Type B pancreatic cell (in vitro differentiated cells): ENCODE results near the gene CYFIP2. TPM values are rescaled to one million over a fixed set of nuclear protein-coding genes. Genes with fewer than 3 reads are reported as not detected.

Experiments
- DNase-seq: peaks from one replicate; pipeline ENCODE4 v3.0.0; 2021; ENCODE audit warnings: mixed read lengths; ENCODE audit not compliant: unreplicated experiment; ENCODE audit errors: extremely low spot score
- H3K27ac Mint-ChIP-seq: 2 replicates; pipeline ENCODE4 v1.8.0; 2021; ENCODE audit warnings: mild to moderate bottlenecking, mixed read lengths
- H3K27me3 Mint-ChIP-seq: 2 replicates; pipeline ENCODE4 v1.8.0; 2021; ENCODE audit warnings: mixed read lengths
- H3K36me3 Mint-ChIP-seq: 2 replicates; pipeline ENCODE4 v1.8.0; 2021; ENCODE audit warnings: mixed read lengths
- H3K4me1 Mint-ChIP-seq: one replicate; pipeline ENCODE4 v1.8.0; 2021; ENCODE audit warnings: mixed read lengths; ENCODE audit not compliant: unreplicated experiment
- H3K4me3 Mint-ChIP-seq: 2 replicates; pipeline ENCODE4 v1.8.0; 2021; ENCODE audit warnings: mild to moderate bottlenecking, mixed read lengths
- H3K9me3 Mint-ChIP-seq: 2 replicates; pipeline ENCODE4 v1.8.0; 2021; ENCODE audit warnings: mixed read lengths
- total RNA-seq: library from RNA; stranded (reverse); gene quantifications from 2 replicates; pipeline ENCODE4 v1.2.1, GENCODE V29; 2021; ENCODE audit warnings: low replicate concordance
- TF ChIP-seq, protein P1 (sequence below): fragments of 200-600 bp; sonication (generic); conservative IDR thresholded peaks from 2 replicates; pipeline ENCODE4 v1.5.0; 2021; ENCODE audit warnings: antibody characterized with exemption, mild to moderate bottlenecking

Gene CYFIP2
- total RNA-seq, 1 donor from 2014 or later: 61.4 TPM

- H3K4me1 Mint-ChIP-seq: peaks cover 6% of the 10 kb centered on the region
- DNase-seq: no peak
- peaks cover 16% of the 10 kb centered on the region for H3K36me3 Mint-ChIP-seq
- H3K4me3 Mint-ChIP-seq: no peak overlapping the region
- no peaks in the 10 kb centered on the region for H3K27me3 Mint-ChIP-seq
- H3K9me3 Mint-ChIP-seq: no peaks in the 10 kb centered on the region
- TF ChIP-seq, protein P1, sequence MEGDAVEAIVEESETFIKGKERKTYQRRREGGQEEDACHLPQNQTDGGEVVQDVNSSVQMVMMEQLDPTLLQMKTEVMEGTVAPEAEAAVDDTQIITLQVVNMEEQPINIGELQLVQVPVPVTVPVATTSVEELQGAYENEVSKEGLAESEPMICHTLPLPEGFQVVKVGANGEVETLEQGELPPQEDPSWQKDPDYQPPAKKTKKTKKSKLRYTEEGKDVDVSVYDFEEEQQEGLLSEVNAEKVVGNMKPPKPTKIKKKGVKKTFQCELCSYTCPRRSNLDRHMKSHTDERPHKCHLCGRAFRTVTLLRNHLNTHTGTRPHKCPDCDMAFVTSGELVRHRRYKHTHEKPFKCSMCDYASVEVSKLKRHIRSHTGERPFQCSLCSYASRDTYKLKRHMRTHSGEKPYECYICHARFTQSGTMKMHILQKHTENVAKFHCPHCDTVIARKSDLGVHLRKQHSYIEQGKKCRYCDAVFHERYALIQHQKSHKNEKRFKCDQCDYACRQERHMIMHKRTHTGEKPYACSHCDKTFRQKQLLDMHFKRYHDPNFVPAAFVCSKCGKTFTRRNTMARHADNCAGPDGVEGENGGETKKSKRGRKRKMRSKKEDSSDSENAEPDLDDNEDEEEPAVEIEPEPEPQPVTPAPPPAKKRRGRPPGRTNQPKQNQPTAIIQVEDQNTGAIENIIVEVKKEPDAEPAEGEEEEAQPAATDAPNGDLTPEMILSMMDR: no peak
- no peak overlapping the region for H3K27ac Mint-ChIP-seq
Measured at GRCh38 chr5:157348049-157348400, 82.1 kb downstream of the CYFIP2 start.

DNA sequence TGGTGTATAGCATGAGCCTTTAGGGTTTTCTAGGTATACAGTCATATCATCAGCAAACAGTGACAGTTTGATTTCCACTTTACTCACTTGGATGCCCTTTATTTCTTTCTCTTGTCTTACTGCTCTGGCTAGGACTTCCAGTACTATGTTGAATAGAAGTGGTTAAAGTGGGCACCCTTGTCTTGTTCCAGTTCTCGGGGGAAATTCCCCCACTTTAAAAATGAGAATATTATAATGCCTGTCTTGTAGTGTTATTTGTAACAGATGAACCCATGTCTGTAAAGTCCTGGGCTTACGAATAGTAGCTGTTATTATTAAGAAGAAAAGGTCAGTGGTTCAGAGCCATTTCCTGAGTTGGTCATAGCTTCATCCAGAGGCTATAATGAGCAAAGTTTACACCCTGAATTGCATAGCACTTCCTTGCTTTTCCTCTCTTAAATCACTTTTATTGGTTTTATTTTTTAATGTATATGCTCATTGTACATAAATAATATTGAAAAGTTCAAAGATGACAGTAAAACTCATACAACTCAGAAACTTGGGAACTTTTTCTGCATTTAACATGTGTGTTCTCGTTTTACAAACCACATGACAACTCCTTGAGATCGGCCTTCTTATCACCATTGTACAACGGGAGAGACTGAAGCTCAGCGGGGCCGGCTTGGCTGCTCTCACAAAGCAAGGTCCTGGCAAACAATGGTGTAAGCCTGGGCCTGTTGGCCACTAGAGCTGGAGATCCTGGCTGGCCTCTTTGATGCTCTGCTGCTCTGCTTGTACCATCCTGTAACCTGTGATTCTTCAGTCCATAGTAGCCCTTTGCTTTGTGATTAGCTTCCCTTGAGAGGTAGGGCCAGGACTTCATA is 85.2 kb downstream of the CYFIP2 start:
- Mint-ChIP-seq H3K4me1 (peaks cover 5% of the 10 kb centered on the region), H3K27ac (no peak overlapping the region), H3K36me3 (peaks cover 15% of the 10 kb centered on the region), H3K27me3 (no peaks in the 10 kb centered on the region), H3K9me3 (no peaks in the 10 kb centered on the region), H3K4me3 (no peak overlapping the region)
- no peak for DNase-seq
- TF ChIP-seq, protein P1: no peak

DNA sequence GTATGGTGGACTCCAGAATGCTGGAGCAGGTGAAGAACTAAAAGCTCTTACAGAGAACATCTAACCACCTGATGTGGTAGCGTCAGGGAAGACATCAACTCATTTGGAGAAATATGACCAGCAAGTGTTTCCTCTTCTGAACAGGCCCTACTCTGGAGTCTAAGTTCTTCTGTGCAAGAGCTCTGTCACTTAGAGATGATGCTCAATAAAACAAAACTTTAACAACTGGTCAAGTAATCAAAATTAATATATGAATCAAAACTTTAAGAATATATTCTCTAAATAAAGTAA is 85.8 kb downstream of the CYFIP2 start:
- Mint-ChIP-seq H3K27ac (no peak overlapping the region), H3K4me3 (no peak overlapping the region), H3K9me3 (no peaks in the 10 kb centered on the region), H3K36me3 (peaks cover 13% of the 10 kb centered on the region), H3K4me1 (peaks cover 5% of the 10 kb centered on the region), H3K27me3 (no peaks in the 10 kb centered on the region)
- DNase-seq: no peak
- TF ChIP-seq, protein P1: no peak

- Mint-ChIP-seq H3K4me1 (peaks cover 5% of the 10 kb centered on the region), H3K4me3 (no peak overlapping the region), H3K9me3 (no peaks in the 10 kb centered on the region), H3K27ac (no peak overlapping the region), H3K36me3 (peaks cover 13% of the 10 kb centered on the region), H3K27me3 (no peaks in the 10 kb centered on the region)
- TF ChIP-seq, protein P1: no peak
- DNase-seq: no peak
Measured at GRCh38 chr5:157352756-157353340, 86.9 kb downstream of the CYFIP2 start.

DNA sequence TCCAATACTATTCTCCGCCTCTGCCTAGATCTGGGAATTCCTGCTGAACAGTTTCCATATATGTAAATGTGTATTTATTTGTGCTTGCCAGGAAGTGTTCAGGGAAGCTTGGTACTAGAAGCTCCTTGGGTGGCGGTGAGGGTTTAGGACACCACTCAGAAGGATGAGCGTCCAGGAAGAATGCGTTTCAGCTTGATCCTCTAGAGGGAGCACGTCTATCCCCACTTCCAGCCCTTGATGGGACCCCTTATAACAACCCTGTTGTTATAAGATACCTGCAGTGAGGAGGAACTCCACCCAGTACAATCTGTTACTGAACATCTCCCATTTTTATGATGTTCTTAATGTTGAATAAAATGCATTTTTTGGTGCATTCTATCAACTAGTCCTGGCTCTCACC is 88.9 kb downstream of the CYFIP2 start:
- Mint-ChIP-seq H3K36me3 (peaks cover 11% of the 10 kb centered on the region), H3K27ac (no peak overlapping the region), H3K4me1 (peaks cover 9% of the 10 kb centered on the region), H3K4me3 (no peak overlapping the region), H3K9me3 (no peaks in the 10 kb centered on the region), H3K27me3 (no peaks in the 10 kb centered on the region)
- TF ChIP-seq, protein P1: peak; percentile 65
- DNase-seq: no peak
